HG03045 (cell line): ENCODE results near the gene PTPRO.

Experiments used
- ATAC-seq: cut with Tn5 transposase; IDR thresholded peaks from one replicate; pipeline ENCODE4 v1.9.1; 2021; ENCODE audit warnings: mild to moderate bottlenecking, moderate library complexity; ENCODE audit not compliant: unreplicated experiment

Gene PTPRO

GRCh38 chr12:15522574-15523187 is 200.4 kb downstream of the PTPRO start:
- no peak for ATAC-seq

GRCh38 chr12:15525441-15525840 is 203.1 kb downstream of the PTPRO start:
- no peak for ATAC-seq

DNA sequence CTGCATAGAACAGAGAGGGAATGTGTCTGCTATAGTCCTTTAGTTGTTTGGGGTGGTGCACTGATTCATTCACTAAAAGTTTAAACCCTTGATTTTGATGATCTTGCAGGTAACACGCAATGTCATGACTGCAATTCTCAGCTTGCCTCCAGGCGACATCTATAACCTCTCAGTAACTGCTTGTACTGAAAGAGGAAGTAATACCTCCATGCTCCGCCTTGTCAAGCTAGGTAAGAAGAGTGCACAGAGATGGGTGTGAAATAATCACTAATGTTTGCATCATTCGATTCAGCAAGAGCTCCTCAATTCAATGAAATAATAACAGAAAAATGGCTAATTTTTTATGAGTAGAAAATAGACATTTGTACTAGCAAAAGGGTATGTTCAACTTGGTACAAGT is 203.7 kb downstream of the PTPRO start:
- ATAC-seq = peak; percentile 98

- ATAC-seq = no peak
These were observed 205.1 kb downstream of the PTPRO start for GRCh38 chr12:15527201-15528080.

DNA sequence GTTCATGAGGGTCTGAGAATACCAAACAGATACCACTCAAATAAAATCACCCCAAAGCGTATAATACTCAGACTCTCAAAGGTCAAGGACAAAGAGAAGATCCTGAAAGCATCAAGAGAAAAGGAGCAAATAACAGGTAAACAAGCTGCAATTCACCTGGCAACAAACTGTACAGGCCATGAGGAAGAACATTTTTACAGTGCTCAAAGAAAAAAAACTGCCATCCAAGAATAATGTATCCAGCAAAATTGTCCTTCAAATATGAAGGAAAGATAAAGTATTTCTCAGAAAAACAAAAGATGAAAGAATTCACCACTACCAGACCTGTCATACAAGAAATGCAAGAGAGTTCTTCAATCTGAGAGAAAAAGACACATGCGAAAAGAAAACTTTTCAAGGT is 206.4 kb downstream of the PTPRO start:
- ATAC-seq = no peak

GRCh38 chr12:15530361-15530760 is 208.1 kb downstream of the PTPRO start:
- no peak for ATAC-seq

DNA sequence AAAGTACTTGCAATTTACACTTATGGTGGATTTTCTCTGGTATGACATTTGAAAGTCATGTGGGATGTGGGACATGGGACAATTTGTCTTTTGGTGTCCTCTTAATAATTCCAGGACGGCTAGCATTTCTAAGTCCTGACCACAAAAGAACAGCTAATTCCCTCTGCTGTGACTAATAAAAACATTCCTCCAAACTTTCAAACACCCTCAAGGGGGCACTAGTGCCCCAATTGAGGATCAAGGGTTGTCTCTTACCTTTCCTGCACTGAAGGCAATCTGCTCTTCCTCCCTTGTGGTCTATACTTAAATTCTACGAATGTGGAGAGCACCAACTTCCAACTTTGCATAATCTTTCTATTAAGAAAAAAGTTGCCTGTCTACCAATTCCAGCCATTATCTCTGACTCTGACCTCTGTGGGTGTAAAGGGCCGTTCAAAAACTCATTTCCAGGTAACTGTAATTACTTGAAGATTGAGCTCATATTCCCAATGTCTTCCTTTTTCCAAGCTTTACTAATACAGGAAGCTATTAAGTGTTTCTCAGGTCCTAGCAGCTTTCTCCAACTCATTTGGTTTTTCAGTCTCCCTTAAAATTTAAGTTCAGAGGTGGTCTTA is 210.2 kb downstream of the PTPRO start:
- ATAC-seq = peak; percentile 66

- peak; percentile 75 for ATAC-seq
These were observed 212.0 kb downstream of the PTPRO start for GRCh38 chr12:15534322-15534721.

GRCh38 chr12:15534874-15535273 is 212.6 kb downstream of the PTPRO start:
- ATAC-seq = no peak

- ATAC-seq = no peak
These were observed 213.1 kb downstream of the PTPRO start for GRCh38 chr12:15535352-15535781.

DNA sequence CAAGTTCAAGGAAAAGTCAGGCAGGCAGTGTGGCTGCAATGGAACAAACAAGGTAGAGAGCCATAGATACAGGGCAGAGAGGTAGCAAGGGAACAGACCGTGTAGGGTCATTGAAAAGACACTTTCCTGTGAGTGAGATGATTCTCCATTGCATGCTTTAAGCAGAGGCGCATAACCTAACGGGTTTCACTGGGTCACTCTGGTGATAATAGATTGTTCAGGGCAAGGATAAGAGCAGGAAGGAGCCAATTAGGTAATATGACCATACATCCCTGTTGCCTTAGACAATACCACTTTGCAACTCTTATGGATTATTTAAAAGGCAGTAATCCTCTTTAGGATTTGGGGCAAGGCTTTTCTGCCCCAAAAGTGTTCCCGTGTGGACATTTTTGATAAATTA is 214.1 kb downstream of the PTPRO start:
- ATAC-seq = no peak

- no peak for ATAC-seq
These were observed 216.6 kb downstream of the PTPRO start for GRCh38 chr12:15538881-15539280.

DNA sequence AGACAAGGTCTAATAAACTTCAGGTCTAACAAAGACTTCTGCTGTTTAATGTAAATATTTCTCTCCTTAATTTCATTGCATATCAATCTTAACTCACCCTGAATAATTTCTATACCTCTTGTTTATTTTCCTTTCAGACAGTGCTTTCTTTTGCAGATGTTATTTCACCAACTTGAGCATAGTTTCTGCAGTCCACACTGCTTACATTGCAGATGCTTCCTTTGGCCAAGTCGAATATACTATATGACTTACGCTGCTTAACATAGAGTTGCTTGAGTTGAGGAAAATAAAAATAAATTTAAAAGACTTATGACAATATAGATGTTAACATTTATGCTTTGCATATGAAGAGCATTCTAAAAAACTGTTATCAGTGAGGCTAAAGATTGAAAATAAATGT is 217.7 kb downstream of the PTPRO start:
- ATAC-seq = no peak

GRCh38 chr12:15540469-15540872 is 218.2 kb downstream of the PTPRO start:
- ATAC-seq = no peak

DNA sequence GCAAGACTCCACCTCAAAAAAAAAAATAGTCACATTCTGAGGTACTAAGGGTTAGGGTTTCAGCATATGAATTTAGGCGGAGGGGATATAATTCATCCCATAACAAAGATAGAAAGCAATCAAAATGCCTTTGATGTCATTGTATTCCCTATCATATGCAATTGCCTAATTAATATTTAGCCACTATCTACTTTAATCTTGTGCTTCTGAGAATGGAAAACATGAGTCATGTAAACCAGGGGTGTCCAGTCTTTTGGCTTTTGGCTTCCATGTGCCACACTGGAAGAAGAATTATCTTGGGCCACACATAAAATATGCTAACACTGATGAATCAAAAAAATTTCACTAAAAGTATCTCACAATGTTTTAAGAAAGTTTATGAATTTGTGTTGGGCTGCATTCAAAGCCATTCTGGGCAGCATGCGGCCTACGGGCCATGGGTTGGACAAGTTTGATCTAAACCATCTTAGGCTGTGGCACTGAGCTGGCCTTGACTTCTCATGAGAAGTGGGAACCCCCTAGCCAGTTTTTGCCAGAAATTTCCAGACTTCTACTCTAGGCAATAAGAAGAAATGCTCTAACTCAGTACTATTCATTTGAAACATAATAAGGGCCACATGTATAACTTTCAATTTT is 219.8 kb downstream of the PTPRO start:
- no peak for ATAC-seq

DNA sequence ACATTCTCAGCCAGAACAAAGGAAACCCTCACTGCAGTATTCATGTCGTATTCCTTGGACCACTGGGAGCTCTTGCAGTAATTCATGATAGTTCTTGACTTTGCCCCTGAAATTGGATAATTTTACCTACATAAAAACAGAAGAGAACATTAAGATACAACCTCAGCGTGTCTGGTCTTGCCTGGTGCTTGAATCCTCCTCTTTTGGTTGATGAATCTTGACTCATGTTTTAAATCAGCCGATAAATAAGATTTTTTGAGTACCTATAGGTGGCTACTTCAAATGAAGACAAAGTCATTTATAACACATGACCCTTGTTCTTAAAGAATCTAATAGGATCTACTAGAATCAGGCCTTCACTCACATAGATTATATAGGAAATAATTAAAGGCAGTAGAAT is 221.0 kb downstream of the PTPRO start:
- ATAC-seq = no peak

DNA sequence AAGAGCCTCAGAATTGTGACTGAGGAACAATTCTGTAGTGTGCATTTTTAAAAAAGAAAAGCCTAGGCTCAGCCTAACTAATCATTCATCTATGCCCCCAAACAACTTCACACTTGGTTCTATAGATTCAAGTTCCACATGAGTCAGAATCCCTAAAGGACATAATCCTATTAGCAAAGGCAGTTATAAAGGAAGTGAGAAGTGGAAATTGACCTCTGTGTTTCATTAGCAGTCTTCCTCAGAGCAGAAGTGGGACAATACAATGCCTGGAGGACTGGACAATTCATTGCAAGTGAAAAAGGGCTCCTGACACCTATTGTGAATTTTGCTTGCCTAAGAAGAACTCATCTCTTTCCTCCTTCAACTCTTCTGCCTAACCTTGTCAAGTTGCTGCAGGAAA is 222.3 kb downstream of the PTPRO start:
- no peak for ATAC-seq

- no peak for ATAC-seq
These were observed 223.0 kb downstream of the PTPRO start for GRCh38 chr12:15545334-15545733.

DNA sequence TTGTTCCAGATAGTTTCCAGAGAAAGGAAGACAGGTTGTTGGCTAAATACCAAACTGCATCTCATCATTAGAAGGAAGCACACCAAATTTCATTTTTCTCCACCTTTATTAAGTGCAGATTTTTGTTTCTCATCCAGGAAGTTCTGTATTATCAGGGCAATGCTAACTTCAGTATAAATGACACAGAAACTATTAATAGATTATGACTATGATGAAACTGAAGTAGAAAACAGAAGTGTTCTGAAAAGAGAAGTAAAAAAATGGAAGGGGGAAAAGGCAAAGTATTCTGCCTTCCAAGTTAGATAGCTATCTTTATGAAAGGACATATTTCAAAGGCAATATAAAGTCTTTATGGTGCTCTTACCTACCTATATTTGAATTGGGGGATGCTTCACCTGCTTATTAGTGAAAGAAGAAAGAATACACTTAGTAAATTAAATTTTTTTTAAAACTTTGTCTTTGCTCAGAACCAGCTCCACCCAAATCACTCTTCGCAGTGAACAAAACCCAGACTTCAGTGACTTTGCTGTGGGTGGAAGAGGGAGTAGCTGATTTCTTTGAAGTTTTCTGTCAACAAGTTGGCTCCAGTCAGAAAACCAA is 223.9 kb downstream of the PTPRO start:
- ATAC-seq = peak; percentile 79

GRCh38 chr12:15547063-15547462 is 224.8 kb downstream of the PTPRO start:
- ATAC-seq = no peak

GRCh38 chr12:15547691-15548090 is 225.4 kb downstream of the PTPRO start:
- no peak for ATAC-seq
